ENCODE results near the gene PNPLA7. TPM values are rescaled to one million over a fixed set of nuclear protein-coding genes. Genes with fewer than 3 reads are reported as not detected.

PNPLA7 gene
- total and polyA plus RNA-seq, 10 of the 15 experiments (the other 5 are each of a cell fraction or from before 2014, with no cell fraction given): 0.04 to 0.85 (median 0.19) TPM; not detected in 1

GRCh38 chr9:137435381-137435891 is 114.8 kb downstream of the PNPLA7 start:
- no TSS peak for BruUV-seq (replicated peaks)
- no peaks in the 10 kb centered on the region for H3K79me2 ChIP-seq (ENCODE audit: control insufficient read depth, insufficient read depth, low read length)
- SMC1A ChIA-PET (ENCODE audit: uncharacterized antibody, unreplicated experiment): no interaction called here

GRCh38 chr9:137434498-137435380 is 115.5 kb downstream of the PNPLA7 start:
- Histone ChIP-seq H3K9ac (ENCODE audit: control insufficient read depth, insufficient read depth, low read length) (no peak overlapping the region), H3K9me3 (replicated peaks; ENCODE audit: control insufficient read depth, insufficient read depth, low read length) (no peaks in the 10 kb centered on the region), H2AFZ (ENCODE audit: control insufficient read depth, low read depth, low read length) (no peak overlapping the region), H3K27ac (ENCODE audit: control insufficient read depth, insufficient read depth) (no peak overlapping the region), H3K4me3 (no peak overlapping the region), H3K79me2 (ENCODE audit: control insufficient read depth, insufficient read depth, low read length) (no peaks in the 10 kb centered on the region), H3K4me2 (ENCODE audit: control insufficient read depth, insufficient read depth) (no peak overlapping the region), H3K4me1 (ENCODE audit: control insufficient read depth, insufficient read depth, low read length) (0 out of 2 replicates have a peak, but pooled peaks cover 6% of the 10 kb centered on the region), H3K36me3 (ENCODE audit: control insufficient read depth in 2 of 2, insufficient read depth in 2 of 2, low read length in 1 of 2) (no peaks in the 10 kb centered on the region), H3K27me3 (replicated peaks in 1 of 2; ENCODE audit: control insufficient read depth in 2 of 2, insufficient read depth in 2 of 2, low read length in 1 of 2) (no peaks in the 10 kb centered on the region), H4K20me1 (ENCODE audit: control insufficient read depth, insufficient read depth) (no peaks in the 10 kb centered on the region)
- CTCF ChIA-PET: no interaction called here
- TF ChIP-seq ZBTB33 (IDR thresholded peaks at IDR 0.05) (no peak), SREBF1 (IDR thresholded peaks at IDR 0.05; ENCODE audit: low read length) (no peak)
- intact Hi-C loops (cut with micrococcal nuclease; ENCODE audit: unreplicated experiment): no loop called here
- WGBS (ENCODE audit: insufficient coverage, insufficient replicate concordance, low lambda C conversion rate, missing lambda C conversion rate): 48% methylated on average over 41 of the region's 43 CpGs
- POLR2A ChIA-PET: no interaction called here
- FAIRE-seq (no peak), DNase-seq (ENCODE audit: low read depth, low spot score) (no peak), ATAC-seq (no peak)
- RAD21 ChIA-PET (ENCODE audit: unreplicated experiment): no interaction called here
- BruUV-seq (replicated peaks): no TSS peak
- in situ Hi-C loops (cut with MboI): no loop called here
- SMC1A ChIA-PET (ENCODE audit: uncharacterized antibody, unreplicated experiment): no interaction called here

More at GRCh38 chr9:137435381-137435891, 114.8 kb downstream of the PNPLA7 start:
- in situ Hi-C loops (cut with MboI) (no loop called here), intact Hi-C loops (cut with micrococcal nuclease; ENCODE audit: unreplicated experiment) (no loop called here)
- no peaks in the 10 kb centered on the region for H3K36me3 ChIP-seq (ENCODE audit: control insufficient read depth in 2 of 2, insufficient read depth in 2 of 2, low read length in 1 of 2)
- no peak for ATAC-seq
- H3K4me1 ChIP-seq (ENCODE audit: control insufficient read depth, insufficient read depth, low read length): 0 out of 2 replicates have a peak, but pooled peaks cover 2% of the 10 kb centered on the region
- no peak overlapping the region for H3K4me3 ChIP-seq
- H4K20me1 ChIP-seq (ENCODE audit: control insufficient read depth, insufficient read depth): no peaks in the 10 kb centered on the region
- no peaks in the 10 kb centered on the region for H3K9me3 ChIP-seq (replicated peaks; ENCODE audit: control insufficient read depth, insufficient read depth, low read length)
- no peak overlapping the region for H3K4me2 ChIP-seq (ENCODE audit: control insufficient read depth, insufficient read depth)
- H2AFZ ChIP-seq (ENCODE audit: control insufficient read depth, low read depth, low read length): no peak overlapping the region
- ChIA-PET POLR2A (no interaction called here), RAD21 (ENCODE audit: unreplicated experiment) (no interaction called here), CTCF (no interaction called here)
- no peaks in the 10 kb centered on the region for H3K27me3 ChIP-seq (replicated peaks in 1 of 2; ENCODE audit: control insufficient read depth in 2 of 2, insufficient read depth in 2 of 2, low read length in 1 of 2)
- no peak for TF ChIP-seq SUZ12 (IDR thresholded peaks at IDR 0.05; ENCODE audit: unreplicated experiment)
- no peak for TF ChIP-seq FOXK2 (IDR thresholded peaks at IDR 0.05)
- no peak for TF ChIP-seq WRNIP1 (IDR thresholded peaks at IDR 0.05; ENCODE audit: borderline replicate concordance, low read depth, low read length)
- TF ChIP-seq CREB1 (IDR thresholded peaks at IDR 0.05; ENCODE audit: low read depth): no peak
- TF ChIP-seq ATF7 (IDR thresholded peaks at IDR 0.05; ENCODE audit: low read depth): no peak
- TF ChIP-seq NRF1 (conservative IDR thresholded peaks at IDR 0.05; ENCODE audit: low read depth, low read length): no peak
- H3K27ac ChIP-seq (ENCODE audit: control insufficient read depth, insufficient read depth): no peak overlapping the region
- H3K9ac ChIP-seq (ENCODE audit: control insufficient read depth, insufficient read depth, low read length): no peak overlapping the region
- FAIRE-seq: no peak
- 56% methylated on average over 20 of the region's 20 CpGs for WGBS (ENCODE audit: insufficient coverage, insufficient replicate concordance, low lambda C conversion rate, missing lambda C conversion rate)
- DNase-seq (ENCODE audit: low read depth, low spot score): no peak

Data from GM12878 (cell line).